Ovary (tissue), 9 donors: Measurements from ENCODE around the gene TNS4. TPM values are rescaled to one million over a fixed set of nuclear protein-coding genes. Genes with fewer than 3 reads are reported as not detected.

ENCODE experiments used
- DNase-seq, 5 donors: peaks; one replicate each; pipeline ENCODE4 v3.0.0-alpha.2; 2019 to 2020
- H3K27ac ChIP-seq, 2 donors: fragments of 200-600 bp; one replicate each; pipeline versions ENCODE4 v1.5.1 to v1.8.0; 2019 to 2022
- H3K27me3 ChIP-seq: fragments of 200-600 bp; one replicate; pipeline ENCODE4 v1.8.0; 2022
- H3K36me3 ChIP-seq: fragments of 200-600 bp; sonication (generic); one replicate; pipeline ENCODE4 v1.5.1; 2019
- H3K4me1 ChIP-seq: one replicate; pipeline ENCODE4 v1.8.1; 2013; ENCODE audit warnings: mild to moderate bottlenecking, moderate library complexity; ENCODE audit not compliant: insufficient read depth
- H3K4me3 ChIP-seq: fragments of 200-600 bp; sonication (generic); one replicate; pipeline ENCODE4 v1.5.1; 2017
- H3K9me3 ChIP-seq, 2 donors: fragments of 200-600 bp in 1 of 2; sonication (generic) in 1 of 2; one replicate each; pipeline versions ENCODE4 v1.5.1 to v1.8.1; 2013 to 2019; ENCODE audit warnings: mild to moderate bottlenecking in 1 of 2, moderate library complexity in 1 of 2
- EP300 ChIP-seq: sonication (generic); formaldehyde crosslinking; IDR thresholded peaks from one replicate; pipeline ENCODE4 v1.6.1; 2017; ENCODE audit warnings: antibody characterized with exemption
- POLR2A ChIP-seq: fragments of 450-650 bp; IDR thresholded peaks from one replicate; pipeline ENCODE4 v1.6.1; 2017; ENCODE audit warnings: antibody characterized with exemption, mild to moderate bottlenecking, moderate library complexity
- WGBS, 3 donors: extraction: QIAGEN DNeasy Blood & Tissue Kit in 1 of 3; methylation state at CpG; one replicate each; pipeline versions ENCODE4 v1.1.5 to v1.1.7; 2013 to 2017; 5-methylcytosine and 5-hydroxymethylcytosine counted together
- intact Hi-C, 4 donors: fragments of 100-400 bp; cut with DNase I; formaldehyde crosslinking; loops; one replicate each; pipeline versions ENCODE4 v1.11.0 to v1.15.1; 2022 to 2023
- polyA plus RNA-seq, 2 donors: library from polyadenylated mRNA; stranded (reverse); fragments of 200-250 nt in 1 of 2; fragments of 350-450 nt in 1 of 2; fragmentation: Illumina TruSeq in 1 of 2; extraction: RNeasy Lipid Tissue Mini Kit (QIAGEN cat#74804) in 1 of 2; gene quantifications; one replicate each; pipeline ENCODE4 v1.2.3, GENCODE V29; 2013 to 2014
- total RNA-seq, 7 donors: library from RNA; depleted of rRNA in 2 of 7; stranded (reverse); fragments of >200 nt in 2 of 7; fragmentation: NEBNext Ultra II Directional in 3 of 7; extraction: Animal tissue kit (Norgen Biotek cat#: 25700) in 3 of 7; gene quantifications; one replicate each; pipeline versions ENCODE4 v1.1.0 to v1.2.4, GENCODE V29; 2016 to 2023
- TF ChIP-seq, protein P1 (sequence below), 3 donors: fragments of 450-650 bp in 2 of 3; fragments of 200-600 bp in 1 of 3; IDR thresholded peaks; one replicate each; pipeline versions ENCODE4 v1.5.1 to v1.8.0; 2016 to 2022; ENCODE audit warnings: antibody characterized with exemption in 3 of 3, mild to moderate bottlenecking in 1 of 3
- donor health status: DM: no; HTN: no; CAD: no; lungs with moderate emphysema.
- donor health status: DM: no; HTN: no; CAD: no.
- donor health status: Bipolar disorder and iron deficiency.
- donor health status: DM: yes; HTN: yes; CAD: no.
- donor health status: DM: no; HTN: no; CAD: no.
- donor health status: DM: yes; HTN: yes; CAD: no.

The TNS4 gene
- total and polyA plus RNA-seq, 9 donors, result 0.13 to 6.2 (median 0.54) TPM; not detected in 5

DNA sequence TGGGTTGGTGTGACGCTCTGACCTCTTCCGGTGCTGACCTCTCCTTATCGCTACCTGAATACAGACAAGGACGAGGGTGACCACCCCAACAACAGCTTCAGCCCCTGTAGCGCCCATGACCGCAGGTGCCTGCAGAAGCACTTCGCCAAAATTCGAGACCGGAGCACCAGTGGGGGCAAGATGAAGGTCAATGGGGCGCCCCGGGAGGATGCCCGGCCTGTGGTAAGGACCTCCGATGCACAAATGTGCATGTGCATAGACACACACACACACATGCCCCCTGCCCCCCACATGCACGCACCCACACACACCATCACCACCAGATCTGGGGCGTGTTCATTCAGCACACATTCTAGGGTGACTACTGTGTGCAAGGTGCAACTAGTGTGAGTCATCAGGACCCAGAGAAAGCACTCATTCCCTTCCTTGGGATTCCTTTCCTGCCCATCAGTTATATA is 48.5 kb downstream of the TNS4 start:
- intact Hi-C loops, result no loop called here
- no peaks in the 10 kb centered on the region for H3K9me3 ChIP-seq
- WGBS, 3 donors, result 51 to 63% (median 51%) methylated on average over 14 to 15 of the region's 15 CpGs
- H3K27ac ChIP-seq, result peak overlapping the region; percentile 75 to 89
- no peaks in the 10 kb centered on the region for H3K27me3 ChIP-seq
- no peak overlapping the region for H3K4me3 ChIP-seq
- DNase-seq, result peak in 2 of 5 donors; percentile 50 to 53
- H3K36me3 ChIP-seq, result no peaks in the 10 kb centered on the region
- peaks cover 43% of the 10 kb centered on the region for H3K4me1 ChIP-seq
- TF ChIP-seq, protein P1, sequence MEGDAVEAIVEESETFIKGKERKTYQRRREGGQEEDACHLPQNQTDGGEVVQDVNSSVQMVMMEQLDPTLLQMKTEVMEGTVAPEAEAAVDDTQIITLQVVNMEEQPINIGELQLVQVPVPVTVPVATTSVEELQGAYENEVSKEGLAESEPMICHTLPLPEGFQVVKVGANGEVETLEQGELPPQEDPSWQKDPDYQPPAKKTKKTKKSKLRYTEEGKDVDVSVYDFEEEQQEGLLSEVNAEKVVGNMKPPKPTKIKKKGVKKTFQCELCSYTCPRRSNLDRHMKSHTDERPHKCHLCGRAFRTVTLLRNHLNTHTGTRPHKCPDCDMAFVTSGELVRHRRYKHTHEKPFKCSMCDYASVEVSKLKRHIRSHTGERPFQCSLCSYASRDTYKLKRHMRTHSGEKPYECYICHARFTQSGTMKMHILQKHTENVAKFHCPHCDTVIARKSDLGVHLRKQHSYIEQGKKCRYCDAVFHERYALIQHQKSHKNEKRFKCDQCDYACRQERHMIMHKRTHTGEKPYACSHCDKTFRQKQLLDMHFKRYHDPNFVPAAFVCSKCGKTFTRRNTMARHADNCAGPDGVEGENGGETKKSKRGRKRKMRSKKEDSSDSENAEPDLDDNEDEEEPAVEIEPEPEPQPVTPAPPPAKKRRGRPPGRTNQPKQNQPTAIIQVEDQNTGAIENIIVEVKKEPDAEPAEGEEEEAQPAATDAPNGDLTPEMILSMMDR (IDR thresholded peaks at IDR 0.05), result no peak
- TF ChIP-seq POLR2A, result peak; percentile 3
- TF ChIP-seq EP300, result no peak

DNA sequence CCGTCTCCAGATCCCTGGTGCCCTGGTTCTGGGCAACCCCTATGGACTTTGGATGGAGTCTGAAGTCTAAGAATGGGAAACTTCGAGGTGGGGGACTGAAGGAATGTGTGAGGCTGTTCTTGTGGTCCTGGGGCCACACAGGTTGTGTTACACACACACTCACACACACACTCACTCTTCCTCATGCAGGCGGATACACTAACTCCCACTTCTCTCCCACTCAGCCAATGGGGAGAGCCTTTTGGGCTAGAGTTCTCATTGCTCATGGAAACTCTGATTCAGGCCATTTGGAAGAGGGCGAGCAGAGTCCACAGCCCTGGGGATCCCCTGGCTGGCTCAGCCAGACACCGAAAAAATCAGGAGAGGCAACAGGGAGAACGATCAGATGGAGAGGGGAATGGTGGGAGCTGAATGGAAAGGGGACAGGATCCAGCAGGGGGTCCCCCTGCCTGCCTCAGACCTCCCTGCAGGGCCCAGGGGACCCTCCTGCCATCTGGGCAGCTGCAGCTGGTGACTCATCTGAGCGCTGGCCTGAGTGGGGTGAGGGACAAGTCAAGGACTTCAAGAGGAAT is 49.1 kb downstream of the TNS4 start:
- no peak overlapping the region for H3K4me3 ChIP-seq
- H3K9me3 ChIP-seq, result no peaks in the 10 kb centered on the region
- H3K36me3 ChIP-seq, result no peaks in the 10 kb centered on the region
- peaks cover 45% of the 10 kb centered on the region for H3K4me1 ChIP-seq
- intact Hi-C loops, result no loop called here
- 9 to 16% (median 12%) methylated on average over 7 of the region's 7 CpGs for WGBS, 3 donors
- no peak for TF ChIP-seq POLR2A
- TF ChIP-seq EP300, result peak; percentile 37
- TF ChIP-seq, protein P1 (IDR thresholded peaks at IDR 0.05), result no peak
- DNase-seq, result peak; percentile 63 to 78 (median 66)
- H3K27me3 ChIP-seq, result no peaks in the 10 kb centered on the region
- peak overlapping the region; percentile 75 to 89 for H3K27ac ChIP-seq

DNA sequence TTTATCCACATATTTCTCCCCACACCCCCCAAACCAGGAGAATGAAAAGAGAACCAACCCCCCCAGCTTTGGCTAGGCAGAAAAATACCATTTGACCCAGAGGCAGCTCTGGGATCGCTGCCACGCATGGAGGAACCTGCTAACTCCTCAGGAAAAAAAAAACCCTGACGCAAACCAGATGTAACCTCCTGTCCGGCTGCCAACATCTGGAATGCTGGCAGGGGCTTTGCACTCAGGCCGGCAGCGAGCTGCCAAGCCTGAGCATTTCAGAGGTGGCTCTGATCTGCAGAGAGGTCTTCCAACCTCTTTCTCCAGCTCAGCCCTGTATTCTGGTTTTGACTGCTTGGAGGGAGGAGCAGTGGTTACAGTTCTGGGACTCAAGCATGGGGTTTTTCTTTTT is 50.0 kb downstream of the TNS4 start:
- peaks cover 46% of the 10 kb centered on the region for H3K4me1 ChIP-seq
- DNase-seq, result peak; percentile 89 to 94 (median 91)
- no peaks in the 10 kb centered on the region for H3K9me3 ChIP-seq
- TF ChIP-seq, protein P1 (IDR thresholded peaks at IDR 0.05), result no peak
- peak; percentile 48 for TF ChIP-seq EP300
- no peaks in the 10 kb centered on the region for H3K36me3 ChIP-seq
- H3K27ac ChIP-seq, result peak overlapping the region in 1 of 2 donors; percentile 89
- WGBS, 3 donors, result 0 to 3% (median 2%) methylated on average over 6 of the region's 6 CpGs
- intact Hi-C loops, result no loop called here
- no peaks in the 10 kb centered on the region for H3K27me3 ChIP-seq
- H3K4me3 ChIP-seq, result no peak overlapping the region

DNA sequence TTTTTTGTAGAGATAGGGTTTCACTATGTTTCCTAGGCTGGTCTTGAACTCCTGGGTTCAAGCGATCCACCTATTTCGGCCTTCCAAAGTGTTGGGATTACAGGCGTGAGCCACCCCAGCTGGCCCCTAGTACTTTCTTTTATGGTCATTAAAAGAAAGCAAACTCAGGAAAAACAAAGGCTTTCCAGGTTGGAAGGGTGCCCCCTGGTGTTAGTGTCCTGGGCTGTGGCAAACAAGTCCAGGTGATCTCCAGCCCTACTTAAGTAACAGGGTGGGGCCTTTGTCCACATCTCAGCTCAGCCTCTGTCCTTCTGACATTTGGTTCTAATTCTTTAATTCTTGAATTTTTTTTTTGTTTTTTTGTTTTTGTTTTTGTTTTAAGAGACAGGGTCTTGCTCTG is 51.2 kb downstream of the TNS4 start:
- Histone ChIP-seq H3K36me3 (no peaks in the 10 kb centered on the region), H3K4me1 (peaks cover 44% of the 10 kb centered on the region), H3K9me3 (no peaks in the 10 kb centered on the region), H3K27me3 (no peaks in the 10 kb centered on the region), H3K4me3 (no peak overlapping the region), H3K27ac (peak overlapping the region; percentile 60 to 89)
- peak in 2 of 5 donors; percentile 55 to 67 for DNase-seq
- TF ChIP-seq, protein P1 (IDR thresholded peaks at IDR 0.05), result peak in 2 of 3 donors; percentile 23 to 35
- no peak for TF ChIP-seq POLR2A
- 68 to 80% (median 73%) methylated on average over 3 of the region's 3 CpGs for WGBS, 3 donors
- intact Hi-C loops, result no loop called here
